Measurements from ENCODE around the gene EPG5.

- TF ChIP-seq, protein P1, sequence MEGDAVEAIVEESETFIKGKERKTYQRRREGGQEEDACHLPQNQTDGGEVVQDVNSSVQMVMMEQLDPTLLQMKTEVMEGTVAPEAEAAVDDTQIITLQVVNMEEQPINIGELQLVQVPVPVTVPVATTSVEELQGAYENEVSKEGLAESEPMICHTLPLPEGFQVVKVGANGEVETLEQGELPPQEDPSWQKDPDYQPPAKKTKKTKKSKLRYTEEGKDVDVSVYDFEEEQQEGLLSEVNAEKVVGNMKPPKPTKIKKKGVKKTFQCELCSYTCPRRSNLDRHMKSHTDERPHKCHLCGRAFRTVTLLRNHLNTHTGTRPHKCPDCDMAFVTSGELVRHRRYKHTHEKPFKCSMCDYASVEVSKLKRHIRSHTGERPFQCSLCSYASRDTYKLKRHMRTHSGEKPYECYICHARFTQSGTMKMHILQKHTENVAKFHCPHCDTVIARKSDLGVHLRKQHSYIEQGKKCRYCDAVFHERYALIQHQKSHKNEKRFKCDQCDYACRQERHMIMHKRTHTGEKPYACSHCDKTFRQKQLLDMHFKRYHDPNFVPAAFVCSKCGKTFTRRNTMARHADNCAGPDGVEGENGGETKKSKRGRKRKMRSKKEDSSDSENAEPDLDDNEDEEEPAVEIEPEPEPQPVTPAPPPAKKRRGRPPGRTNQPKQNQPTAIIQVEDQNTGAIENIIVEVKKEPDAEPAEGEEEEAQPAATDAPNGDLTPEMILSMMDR (IDR thresholded peaks at IDR 0.05): no peak
- no peak for TF ChIP-seq POLR2A (IDR thresholded peaks at IDR 0.05)
Observed at GRCh38 chr18:45851161-45851925, 115.8 kb downstream of the EPG5 start.
